Occipital lobe (tissue), 2 donors: Measurements from ENCODE around the gene KLHL35. TPM values are rescaled to one million over a fixed set of nuclear protein-coding genes. Genes with fewer than 3 reads are reported as not detected.
"Not testable (repeated sequence)": the region's sequence is repeated elsewhere in the genome, so short reads cannot be mapped to it uniquely, and the experiment has no call there.

Experiments used
- DNase-seq: peaks from one replicate; lab custom pipeline; 2025; lab: John Stamatoyannopoulos, UW
- total RNA-seq: library from RNA; depleted of rRNA; stranded (reverse); fragments of >200 nt; gene quantifications from one replicate; pipeline ENCODE4 v1.2.3, GENCODE V29; 2014

Gene KLHL35
- total RNA-seq, 1 donor from 2014 or later = 28.5 TPM

DNA sequence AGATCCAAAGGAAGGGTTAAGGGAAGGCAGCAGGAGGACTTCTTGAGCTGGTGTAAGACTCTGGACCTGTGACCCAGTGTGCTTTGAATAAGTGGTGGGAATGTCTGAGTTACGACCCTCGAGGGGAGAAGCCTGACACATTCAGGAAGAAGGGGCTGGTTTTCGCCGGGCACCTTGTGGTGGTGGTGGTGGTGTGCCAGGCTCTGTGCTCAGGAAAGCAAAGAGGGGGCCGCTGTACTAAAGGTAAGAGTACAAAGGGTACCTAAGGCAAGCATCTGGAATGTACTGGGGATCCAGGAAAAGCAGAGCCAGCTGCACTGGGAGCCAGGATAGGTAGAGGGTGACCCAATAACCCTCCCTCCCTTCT lies 6.3 kb downstream of the KLHL35 start:
- DNase-seq = no peak

- no peak for DNase-seq
Observed at GRCh38 chr11:75425422-75425821, 7.6 kb downstream of the KLHL35 start.

- DNase-seq = no peak
Observed at GRCh38 chr11:75424396-75424795, 8.6 kb downstream of the KLHL35 start.

DNA sequence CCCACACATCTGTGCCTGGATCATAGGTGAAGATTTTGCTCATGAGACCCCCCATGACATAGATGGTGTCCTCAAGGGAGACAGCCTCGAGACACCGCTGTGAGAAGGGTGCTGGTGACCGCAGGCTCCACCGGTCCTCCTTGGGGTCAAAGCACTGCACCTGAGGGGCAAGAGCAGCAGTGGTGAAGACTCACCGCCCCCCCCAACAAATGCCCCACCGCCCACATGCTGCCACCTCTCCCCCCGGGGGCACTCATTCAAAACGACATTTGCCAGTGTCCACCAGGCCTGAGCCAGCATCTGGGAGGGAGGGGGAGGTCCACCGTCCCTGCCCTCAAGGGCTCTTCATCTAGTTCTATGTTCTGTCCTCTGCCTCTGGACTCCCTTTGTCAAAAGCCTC lies 9.3 kb downstream of the KLHL35 start:
- no peak for DNase-seq

- no peak for DNase-seq
Observed at GRCh38 chr11:75422248-75423231, 10.5 kb downstream of the KLHL35 start.

DNA sequence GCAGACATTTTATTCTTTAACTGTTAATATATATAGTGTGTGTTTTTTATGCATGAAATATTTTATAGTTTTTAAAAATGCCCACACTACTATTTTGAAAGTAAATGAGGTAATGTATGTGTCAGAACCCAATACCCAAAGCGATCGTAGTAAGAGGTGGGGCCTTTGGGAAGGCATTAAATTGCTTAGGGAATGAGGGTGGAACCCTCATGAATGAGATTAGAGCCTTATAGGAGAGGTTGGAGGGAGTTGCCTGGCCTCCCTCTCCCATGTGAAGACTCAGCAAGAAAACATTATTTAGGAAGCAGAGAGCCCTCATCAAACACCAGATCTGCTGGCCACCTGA lies 11.1 kb downstream of the KLHL35 start:
- DNase-seq = no peak

- DNase-seq = no peak
Observed at GRCh38 chr11:75421035-75421602, 11.9 kb downstream of the KLHL35 start.

DNA sequence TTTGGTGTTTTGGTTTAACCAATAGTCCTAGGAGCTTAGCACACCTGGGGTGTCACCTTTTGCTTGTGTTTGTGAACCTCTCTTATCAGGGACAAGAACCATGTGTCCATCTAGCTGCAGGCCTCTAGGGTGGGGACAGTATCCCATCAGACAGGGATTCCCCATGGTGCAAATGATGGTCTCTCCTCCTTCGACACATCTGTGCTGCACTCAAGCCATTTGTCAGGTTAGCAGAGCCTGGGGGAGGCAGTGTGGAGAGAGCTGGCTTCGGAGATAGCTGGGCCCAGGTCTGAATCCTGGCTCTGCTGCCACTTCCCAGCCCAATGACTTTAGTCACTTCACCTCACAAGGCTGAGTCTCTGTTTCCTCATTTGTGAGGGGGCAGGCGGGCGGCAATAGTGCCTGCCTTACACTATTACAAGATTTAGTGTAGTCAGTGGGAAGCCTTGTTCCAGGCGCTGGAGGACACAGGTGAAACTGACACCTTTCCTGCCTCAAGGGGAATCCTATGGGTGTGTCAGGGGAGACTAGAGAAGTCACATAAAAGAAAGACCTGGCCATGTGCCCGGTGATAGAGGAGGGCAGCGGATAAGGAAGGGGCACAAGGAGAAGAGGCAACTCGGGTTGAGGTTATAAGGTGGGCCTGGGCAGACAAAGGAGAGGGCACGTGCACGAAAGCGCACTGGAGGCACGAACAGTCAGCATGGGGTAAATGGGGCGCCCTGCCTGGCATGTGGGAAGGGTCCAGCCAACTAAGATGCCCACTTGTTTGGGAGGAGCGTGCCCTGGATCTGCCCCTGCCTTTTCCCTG lies 12.6 kb downstream of the KLHL35 start:
- DNase-seq = no peak

DNA sequence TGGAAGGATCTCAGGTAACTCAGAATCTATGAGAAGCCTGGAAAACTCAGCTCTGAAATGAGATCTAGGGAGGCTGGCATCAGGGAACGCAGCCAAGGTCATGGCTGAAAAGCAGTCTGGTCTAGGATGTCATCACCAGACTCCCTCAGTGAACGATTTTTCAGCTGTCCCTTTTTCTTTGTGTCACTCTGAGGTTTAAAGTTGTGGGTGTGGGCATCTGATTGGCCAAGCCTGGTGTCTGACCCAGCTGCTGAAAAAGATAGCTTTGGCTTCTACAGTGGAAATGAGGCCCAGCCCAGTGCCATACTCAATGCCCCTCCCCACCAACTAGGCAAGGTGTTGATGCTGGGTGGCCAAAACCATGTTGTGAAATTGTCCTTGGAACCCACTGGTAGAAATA lies 19.1 kb downstream of the KLHL35 start:
- DNase-seq = no peak

DNA sequence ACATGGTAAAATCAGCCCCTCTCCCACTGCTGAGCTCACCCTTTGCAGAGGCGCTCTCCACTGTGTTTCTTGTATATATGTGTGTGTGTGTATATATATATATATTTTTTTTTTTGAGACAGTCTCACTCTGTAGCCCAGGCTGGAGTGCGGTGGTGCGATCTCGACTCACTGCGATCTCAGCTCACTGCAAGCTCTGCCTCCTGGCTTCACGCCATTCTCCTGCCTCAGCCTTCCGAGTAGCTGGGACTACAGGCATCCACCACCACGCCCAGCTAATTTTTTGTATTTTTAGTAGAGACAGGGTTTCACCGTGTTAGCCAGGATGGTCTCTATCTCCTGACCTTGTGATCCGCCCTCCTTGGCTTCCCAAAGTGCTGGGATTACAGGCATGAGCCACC lies 19.9 kb downstream of the KLHL35 start:
- DNase-seq = not testable (repeated sequence)

DNA sequence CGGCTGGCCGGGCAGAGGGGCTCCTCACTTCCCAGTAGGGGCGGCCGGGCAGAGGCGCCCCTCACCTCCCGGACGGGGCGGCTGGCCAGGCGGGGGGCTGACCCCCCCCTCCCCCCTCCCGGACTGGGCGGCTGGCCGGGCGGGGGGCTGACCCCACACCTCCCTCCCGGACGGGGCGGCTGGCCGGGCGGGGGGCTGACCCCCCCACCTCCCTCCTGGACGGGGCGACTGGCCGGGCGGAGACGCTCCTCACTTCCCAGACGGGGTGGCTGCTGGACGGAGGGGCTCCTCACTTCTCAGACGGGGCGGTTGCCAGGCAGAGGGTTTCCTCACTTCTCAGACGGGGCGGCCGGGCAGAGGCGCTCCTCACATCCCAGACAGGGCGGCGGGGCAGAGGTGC lies 23.0 kb downstream of the KLHL35 start:
- DNase-seq = not testable (repeated sequence)

- no peak for DNase-seq
Observed at GRCh38 chr11:75408957-75409219, 24.1 kb downstream of the KLHL35 start.

DNA sequence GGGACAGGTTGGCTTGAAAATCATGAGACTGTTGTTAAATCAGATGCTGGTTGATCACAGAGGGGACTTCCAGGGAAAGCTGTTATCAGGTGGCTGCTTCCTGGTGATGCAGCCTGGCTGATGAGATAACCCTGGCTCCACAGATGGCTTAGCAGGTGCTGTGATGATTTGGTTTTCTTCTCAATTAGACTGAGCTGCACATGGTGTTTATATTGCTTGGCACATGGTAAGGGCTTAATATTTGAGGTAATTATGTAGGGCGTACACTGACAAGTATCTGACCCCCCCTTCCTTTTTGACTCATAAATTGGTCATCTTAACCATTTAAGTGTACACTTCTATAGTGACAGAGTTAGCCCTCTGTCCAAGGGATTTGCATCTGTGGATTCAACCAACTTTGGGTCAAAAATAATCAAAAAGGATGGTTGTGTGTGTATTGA lies 26.6 kb downstream of the KLHL35 start:
- DNase-seq = no peak

- no peak for DNase-seq
Observed at GRCh38 chr11:75403983-75404658, 28.9 kb downstream of the KLHL35 start.

DNA sequence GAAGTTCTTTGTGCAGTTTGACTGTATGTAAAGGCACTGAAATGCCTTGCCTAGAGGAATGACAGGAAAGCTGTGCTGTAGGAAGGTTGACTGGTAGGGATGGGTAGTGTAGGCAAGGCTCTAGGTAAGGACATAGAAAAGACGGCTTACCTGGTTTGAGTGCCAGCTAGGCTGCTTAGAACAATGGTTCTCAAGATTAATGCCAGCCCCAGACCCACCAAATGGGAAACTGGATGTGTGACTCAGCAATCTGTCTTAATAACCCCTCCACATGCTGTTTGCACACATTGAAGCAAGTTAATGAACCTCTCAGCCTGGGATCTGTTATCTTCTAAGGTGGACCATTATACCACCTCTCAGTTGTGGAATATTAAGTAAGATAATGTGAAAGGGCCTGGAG lies 30.0 kb downstream of the KLHL35 start:
- DNase-seq = no peak

DNA sequence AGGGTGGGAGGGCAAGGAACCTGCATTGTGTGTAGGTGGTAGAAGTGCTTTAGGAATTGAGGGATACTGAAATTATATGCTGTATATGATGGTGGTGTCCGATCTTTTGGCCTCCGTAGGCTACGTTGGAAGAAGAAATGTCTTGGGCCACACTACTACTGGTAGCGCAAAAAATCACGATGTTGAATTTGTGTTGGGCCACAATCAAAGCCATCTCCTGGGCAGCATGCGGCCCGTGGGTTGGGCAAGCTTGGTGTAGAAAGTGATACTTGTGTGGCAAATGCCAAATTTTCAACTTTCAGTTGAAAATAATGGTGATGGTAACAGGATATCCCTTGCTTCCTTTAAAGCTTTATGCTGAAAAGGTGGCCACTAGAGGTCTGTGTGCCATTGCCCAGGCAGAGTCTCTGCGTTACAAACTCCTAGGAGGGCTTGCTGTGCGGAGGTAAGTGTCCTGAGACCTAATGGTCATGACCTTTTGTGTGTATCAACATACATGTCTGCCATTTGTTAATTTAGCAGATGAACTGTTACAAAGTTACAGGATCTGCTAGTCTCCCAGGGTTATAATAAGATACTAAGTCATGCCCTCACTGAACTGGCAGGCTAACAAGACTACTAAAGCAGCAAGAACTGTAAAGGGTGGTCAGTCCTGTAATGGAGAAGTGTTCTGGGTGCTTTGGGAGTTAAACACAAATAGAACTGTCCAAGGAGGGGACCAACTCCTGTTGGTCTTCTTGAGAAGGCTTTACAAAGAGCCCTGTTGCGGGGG lies 30.8 kb downstream of the KLHL35 start:
- DNase-seq = no peak

DNA sequence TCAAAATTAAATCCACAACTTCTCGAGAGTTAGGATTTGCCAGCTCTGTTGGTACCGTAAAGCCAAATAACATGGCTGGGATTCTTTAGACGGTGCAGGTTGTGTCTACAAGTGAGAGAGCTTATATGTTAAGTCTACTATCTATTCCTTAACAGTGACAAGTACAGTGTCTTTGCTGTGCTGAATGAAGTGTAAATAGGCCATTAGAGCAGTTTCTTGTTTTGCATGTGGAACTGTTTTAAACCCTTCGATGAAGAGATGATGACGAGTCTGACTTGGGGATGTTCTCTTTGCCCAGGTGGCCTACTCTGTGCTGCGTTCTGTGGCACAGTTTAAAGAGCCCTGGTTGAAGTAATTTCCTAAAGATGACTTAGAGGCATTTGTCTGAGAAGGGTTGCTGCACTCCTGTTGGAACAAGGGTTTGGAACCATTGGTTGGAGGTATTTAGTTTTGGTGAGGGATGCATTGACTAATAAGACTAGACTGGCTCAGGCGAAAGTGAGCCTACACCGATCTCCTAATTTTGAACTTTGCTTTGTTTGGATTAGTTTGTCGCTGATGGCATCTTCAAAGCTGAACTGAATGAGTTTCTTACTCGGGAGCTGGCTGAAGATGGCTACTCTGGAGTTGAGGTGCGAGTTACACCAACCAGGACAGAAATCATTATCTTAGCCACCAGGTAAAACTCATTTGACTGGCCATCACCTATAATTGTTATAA lies 32.7 kb downstream of the KLHL35 start:
- DNase-seq = no peak

- DNase-seq = peak; percentile 89
Observed at GRCh38 chr11:75399344-75400145, 33.5 kb downstream of the KLHL35 start, which contains the start of gene RPS3. RPS3 (plus strand) TSS chr11:75399518; CDS start chr11:75399548, 30 bp downstream.

DNA sequence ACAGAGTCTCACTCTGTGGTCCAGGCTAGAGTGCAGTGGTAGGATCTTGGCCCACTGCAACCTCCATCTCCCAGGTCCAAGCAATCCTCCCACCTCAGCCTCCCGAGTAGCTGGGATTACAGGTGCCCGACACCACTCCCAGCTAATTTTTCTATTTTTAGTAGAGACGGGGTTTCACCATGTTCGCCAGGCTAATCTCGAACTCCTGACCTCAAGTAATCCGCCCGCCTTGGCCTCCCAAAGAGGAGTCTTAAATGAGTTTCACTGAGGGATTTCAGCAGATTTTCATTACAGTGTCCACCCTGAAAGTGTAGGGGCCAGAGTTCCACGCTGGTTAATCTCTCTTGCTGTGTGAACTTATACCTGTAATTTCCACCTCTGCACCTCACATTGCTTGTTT lies 34.1 kb downstream of the KLHL35 start:
- no peak for DNase-seq
